EL (cell line): ENCODE data around the gene DHX30.
A peak's percentile ranks its signal among the peaks of the same experiment; 100 is the strongest.
"Not testable (repeated sequence)": the region's sequence is repeated elsewhere in the genome, so short reads cannot be mapped to it uniquely, and the experiment has no call there.

Experiments used
- DNase-seq: peaks from one replicate; pipeline ENCODE4 v3.0.0-alpha.2; 2016

Gene DHX30

DNA sequence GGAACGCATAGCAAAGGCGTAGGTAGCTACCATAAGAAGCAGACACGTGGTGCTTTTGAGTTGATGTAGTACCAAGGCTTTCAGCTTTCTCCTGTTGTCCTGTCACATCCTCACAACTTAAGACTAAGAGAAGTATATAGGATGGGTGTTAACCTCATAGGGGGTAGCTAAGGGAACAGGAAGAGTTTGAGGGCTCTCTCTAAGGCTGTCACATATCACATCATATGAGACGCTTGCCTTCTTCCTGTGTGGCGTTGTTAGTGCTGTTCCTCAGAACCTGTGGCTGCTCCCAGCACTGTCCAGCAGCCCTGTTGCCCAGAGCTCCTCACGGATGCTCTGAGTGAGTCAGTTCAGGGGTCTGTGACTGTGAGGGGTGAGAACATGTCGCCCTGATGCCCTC lies 14.7 kb downstream of the DHX30 start:
- no peak for DNase-seq

DNA sequence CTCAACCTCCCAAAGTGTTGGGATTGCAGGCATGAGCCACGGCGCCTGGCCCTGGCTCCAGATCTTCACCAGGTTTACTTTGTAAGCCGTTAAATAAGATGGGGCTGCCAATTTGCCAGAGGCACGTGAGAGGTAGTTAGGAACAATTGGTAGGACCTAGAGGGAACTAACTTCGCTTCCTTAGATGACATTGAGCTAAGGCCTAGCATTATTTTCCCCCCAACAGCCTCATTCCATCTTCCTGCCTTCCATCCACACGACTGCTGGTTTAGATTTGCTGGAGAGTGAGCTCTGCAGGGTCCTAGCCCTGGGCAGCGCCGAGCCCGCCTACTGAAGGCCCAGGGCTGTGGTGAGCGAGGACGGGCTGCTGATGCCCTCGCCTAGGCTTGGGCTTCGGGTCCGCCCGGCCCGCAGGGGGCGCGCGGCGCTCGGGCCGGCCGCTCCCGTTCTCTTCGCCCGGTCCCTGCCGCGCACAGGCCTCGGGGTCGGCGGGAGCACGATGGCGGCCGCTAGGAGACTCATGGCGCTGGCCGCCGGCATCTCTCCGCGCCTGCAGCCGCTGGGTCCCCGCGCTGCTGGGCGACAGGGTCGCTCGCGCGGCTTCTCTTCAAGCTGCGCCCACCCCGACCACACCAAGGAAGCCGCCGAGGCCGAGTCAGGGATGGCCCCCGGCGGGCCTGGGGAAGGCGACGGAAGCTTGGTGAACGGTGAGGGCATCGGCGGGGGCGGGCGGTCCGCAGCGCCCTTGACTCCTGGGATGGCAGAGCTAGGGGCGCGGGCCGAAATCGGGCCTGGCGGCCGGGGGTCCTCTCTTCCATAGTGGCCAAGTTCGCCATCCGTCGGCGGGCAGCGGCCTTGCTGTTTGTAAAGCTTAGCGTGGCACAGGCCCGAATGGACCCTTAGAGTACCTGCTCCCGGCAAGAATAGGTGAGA lies 21.9 kb downstream of the DHX30 start:
- DNase-seq = peak; percentile 87

DNA sequence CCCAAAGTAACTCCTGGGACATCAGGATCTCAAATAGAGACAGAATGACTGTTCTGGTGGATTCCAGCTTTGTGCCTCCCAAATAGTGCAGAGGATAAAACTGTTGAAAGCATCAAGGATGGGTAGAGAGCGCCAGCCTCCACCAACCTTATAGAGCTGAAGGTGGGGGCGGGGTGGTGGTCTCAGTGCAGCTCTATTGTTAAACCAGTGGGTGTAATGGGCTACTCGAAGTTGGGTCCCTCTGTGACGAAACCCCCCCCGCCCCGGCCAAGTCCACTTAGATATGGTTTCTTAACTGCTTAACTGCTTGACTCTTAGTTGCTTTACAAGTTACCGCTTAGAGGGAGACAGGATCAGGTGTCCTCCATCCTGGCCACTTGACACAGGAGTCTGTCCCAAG lies 22.7 kb downstream of the DHX30 start:
- no peak for DNase-seq

DNA sequence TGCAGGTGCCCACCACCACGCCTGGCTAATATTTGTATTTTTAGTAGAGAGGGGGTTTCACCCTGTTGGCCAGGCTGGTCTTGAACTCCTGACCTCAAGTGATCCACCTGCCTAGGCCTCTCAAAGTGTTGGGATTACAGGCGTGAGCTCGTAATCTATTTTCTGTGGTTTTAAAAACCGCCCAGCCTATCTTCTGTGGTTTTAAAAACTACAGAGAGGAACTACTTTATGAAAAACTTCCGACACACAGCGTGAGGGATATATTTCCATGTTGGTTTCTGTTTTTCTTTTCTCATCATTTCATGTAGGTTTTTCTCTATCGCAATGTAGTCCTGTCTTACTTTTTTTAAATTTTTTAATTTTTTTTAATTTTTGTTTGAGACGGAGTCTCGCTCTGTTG lies 26.5 kb downstream of the DHX30 start:
- DNase-seq = not testable (repeated sequence)

DNA sequence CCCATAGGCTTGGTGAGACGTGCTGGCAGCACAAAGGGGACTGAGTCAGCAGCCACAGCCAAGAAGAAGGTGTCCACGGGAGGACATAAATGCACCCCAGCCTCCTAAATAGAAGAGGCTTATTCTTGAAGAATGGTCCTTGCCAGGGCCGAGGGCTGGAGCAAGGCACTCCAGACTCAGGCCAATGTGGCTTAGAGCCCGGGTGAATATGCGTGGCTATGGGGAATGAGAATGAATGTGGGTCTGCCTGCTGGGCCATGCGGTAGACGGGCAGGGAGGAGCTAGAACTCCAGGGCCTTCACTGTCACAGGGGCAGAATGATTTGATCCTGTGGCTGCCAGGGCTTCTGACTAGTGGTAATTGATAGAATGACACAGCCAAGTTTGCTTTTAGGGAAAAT lies 34.0 kb downstream of the DHX30 start:
- DNase-seq = no peak

DNA sequence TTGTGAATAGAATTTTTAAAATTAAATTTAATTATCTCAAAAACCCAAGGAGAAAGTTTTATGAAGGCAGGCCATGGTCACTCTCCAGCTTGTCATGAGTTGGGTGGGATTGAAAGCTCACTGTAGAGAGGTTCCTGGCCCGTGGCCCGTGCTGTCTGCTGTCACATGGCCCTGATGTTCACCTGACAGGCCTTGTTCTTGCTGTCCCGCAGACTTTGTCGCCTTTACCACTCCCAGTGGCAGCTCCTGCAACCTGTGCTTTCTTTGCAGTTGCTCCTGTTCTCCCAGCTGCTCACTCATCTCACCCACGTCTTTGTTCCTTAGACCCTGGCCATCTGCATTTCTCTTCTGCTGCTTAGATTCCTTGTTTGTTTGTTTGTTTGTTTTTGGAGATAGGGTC lies 35.6 kb downstream of the DHX30 start:
- no peak for DNase-seq

DNA sequence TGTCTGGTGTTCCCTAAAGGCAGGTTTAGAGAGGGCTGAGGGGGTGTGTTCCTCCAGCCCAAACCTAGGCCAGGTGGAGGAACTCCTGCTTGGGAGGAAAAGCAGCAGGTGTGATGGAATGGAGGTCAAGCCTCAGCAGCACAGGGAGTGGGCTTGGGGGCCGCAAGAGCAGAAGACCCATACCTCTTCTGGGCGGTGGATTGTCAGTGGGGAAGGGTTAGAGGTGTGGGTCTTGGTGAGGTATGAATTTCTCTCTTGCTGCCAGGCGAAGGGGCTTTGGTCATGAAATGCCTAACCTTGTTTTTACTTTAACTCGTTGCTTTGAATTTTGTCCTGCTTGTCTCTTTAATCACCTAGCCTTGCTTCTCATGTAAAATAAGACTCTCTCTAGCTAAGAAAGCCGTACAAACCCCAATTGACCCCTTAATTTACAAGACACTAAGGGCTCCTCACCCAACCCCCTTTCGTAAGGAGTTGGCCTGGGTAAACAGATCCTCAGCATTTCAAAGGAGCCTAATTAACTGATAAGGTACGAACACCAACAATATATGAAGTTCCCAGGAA lies 38.9 kb downstream of the DHX30 start:
- DNase-seq = no peak

DNA sequence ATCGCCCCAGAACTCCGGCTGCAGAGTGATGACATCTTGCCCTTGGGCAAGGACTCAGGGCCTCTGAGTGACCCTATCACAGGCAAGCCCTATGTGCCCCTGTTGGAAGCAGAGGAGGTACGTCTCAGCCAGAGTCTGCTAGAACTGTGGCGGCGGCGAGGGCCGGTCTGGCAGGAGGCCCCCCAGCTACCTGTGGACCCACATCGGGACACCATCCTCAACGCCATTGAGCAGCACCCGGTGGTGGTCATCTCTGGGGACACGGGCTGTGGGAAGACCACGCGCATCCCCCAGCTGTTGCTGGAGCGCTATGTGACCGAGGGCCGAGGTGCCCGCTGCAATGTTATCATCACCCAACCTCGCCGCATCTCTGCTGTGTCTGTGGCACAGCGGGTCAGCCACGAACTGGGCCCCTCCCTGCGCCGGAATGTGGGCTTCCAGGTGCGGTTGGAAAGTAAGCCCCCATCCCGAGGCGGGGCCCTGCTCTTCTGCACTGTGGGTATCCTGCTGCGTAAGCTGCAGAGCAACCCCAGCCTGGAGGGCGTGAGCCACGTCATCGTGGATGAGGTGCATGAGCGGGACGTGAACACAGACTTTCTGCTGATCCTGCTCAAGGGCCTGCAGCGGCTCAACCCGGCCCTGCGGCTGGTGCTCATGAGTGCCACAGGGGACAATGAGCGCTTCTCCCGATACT lies 43.4 kb downstream of the DHX30 start:
- DNase-seq = no peak

DNA sequence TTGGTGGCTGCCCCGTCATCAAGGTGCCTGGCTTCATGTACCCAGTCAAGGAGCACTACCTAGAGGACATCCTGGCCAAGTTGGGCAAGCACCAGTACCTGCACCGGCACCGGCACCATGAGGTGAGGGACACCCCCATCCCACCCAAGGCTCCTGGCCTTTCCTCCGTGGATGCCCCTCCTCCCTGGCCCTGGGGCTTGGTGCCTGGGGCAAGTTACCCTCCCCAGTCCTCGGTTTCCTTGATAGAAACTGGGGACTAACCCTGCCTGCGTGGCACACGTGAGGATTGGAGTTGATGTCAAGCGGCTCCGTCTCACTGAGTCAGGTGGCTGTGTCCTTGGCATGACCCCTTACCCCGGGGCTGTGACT lies 43.9 kb downstream of the DHX30 start:
- DNase-seq = no peak

DNA sequence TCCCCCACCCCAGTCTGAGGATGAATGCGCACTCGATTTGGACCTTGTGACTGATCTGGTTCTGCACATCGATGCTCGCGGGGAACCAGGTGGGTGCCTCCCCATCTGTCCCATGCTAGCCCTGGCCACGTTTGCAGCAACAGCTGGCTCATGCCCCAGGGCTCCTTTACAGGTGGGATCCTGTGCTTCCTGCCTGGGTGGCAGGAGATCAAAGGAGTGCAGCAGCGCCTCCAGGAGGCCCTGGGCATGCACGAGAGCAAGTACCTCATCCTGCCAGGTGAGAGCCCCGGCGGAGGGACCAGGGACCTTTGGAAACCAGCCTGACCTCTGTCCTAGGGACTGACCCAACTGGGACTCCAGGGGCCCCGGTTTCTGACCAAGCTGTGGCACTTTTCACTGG lies 44.3 kb downstream of the DHX30 start:
- DNase-seq = no peak

DNA sequence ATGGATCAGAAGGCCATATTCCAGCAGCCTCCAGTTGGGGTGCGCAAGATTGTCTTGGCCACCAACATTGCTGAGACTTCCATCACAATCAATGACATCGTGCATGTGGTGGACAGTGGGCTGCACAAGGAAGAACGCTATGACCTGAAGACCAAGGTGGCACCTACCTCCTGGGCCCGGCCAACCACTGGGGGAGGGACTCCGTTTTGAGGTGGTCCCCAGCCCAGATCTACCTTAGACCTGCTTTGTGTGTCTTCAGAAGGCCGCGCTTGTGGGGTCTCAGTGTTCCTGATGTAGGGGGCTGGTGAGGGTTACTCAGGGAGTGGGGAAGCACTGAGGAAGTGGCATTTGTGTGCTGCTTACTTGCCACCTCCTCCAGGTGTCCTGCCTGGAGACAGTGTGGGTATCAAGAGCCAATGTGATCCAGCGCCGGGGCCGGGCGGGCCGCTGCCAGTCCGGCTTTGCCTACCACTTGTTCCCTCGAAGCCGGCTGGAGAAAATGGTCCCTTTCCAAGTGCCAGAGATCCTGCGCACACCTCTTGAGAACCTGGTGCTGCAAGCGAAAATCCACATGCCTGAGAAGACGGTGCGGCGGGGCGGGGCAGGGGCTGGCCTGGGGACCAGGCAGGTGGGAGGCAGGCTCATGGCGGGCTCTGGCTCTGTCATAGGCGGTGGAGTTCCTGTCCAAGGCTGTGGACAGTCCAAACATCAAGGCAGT lies 45.0 kb downstream of the DHX30 start:
- DNase-seq = no peak

DNA sequence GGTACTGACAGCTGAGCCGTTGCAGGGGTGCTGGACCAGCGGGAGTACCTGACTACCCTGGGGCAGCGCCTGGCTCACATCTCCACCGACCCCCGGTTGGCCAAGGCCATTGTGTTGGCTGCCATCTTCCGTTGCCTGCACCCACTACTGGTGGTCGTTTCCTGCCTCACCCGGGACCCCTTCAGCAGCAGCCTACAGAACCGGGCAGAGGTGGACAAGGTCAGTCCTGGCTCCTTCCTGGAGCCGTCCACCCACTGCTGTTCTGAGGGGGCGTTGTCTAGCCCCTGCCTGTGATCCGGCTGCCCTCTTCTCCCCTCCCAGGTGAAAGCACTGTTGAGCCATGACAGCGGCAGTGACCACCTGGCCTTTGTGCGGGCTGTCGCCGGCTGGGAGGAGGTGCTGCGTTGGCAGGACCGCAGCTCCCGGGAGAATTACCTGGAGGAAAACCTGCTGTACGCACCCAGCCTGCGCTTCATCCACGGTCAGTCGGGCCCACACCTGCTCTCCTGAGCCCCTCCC lies 45.7 kb downstream of the DHX30 start:
- DNase-seq = no peak

DNA sequence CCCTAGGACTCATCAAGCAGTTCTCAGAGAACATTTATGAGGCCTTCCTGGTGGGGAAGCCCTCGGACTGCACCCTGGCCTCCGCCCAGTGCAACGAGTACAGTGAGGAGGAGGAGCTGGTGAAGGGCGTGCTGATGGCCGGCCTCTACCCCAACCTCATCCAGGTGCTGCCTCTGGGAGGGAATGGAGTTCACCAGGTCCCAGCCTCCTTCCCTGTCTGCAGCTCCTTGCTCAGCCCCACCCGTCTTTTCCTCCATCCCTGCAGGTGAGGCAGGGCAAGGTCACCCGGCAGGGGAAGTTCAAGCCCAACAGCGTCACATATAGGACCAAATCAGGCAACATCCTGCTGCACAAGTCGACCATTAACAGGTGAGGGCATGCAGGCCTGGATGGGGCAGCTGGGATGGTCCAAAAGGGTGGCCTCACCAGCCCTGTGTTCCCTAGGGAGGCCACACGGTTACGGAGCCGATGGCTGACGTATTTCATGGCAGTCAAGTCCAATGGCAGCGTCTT lies 46.3 kb downstream of the DHX30 start:
- no peak for DNase-seq

DNA sequence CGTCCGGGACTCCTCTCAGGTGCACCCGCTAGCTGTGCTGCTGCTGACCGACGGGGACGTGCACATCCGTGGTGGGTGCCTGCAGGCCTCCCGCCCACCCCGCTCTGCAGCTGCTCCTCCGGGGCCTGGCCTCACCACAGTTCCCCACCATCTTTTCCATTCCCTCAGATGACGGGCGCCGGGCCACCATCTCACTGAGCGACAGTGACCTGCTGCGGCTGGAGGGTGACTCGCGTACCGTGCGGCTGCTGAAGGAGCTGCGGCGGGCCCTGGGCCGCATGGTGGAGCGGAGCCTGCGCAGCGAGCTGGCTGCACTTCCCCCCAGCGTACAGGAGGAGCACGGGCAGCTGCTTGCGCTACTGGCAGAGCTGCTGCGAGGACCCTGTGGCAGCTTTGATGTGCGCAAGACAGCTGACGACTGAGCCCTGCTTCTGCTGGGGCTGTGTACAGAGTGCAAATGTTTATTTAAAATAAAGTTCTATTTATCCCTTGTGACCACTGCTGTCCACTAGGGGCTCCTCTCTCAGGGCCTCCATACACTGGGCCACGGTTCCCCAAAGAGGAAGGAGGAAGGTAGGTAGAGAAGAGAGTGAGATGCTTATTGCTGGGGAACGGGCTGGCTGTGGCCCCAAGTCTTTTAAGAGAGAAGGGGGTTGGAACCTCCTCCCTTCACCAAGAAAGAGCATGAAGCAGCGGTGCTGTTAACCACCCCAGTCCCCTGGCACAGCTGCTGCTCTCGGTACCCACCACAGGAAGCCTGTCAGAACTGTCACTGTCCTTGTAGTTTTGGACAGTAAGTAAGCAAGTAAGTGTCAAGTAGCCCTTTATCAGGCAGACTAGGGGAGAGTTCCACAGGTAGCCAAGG lies 47.0 kb downstream of the DHX30 start:
- peak; percentile 45 for DNase-seq

DNA sequence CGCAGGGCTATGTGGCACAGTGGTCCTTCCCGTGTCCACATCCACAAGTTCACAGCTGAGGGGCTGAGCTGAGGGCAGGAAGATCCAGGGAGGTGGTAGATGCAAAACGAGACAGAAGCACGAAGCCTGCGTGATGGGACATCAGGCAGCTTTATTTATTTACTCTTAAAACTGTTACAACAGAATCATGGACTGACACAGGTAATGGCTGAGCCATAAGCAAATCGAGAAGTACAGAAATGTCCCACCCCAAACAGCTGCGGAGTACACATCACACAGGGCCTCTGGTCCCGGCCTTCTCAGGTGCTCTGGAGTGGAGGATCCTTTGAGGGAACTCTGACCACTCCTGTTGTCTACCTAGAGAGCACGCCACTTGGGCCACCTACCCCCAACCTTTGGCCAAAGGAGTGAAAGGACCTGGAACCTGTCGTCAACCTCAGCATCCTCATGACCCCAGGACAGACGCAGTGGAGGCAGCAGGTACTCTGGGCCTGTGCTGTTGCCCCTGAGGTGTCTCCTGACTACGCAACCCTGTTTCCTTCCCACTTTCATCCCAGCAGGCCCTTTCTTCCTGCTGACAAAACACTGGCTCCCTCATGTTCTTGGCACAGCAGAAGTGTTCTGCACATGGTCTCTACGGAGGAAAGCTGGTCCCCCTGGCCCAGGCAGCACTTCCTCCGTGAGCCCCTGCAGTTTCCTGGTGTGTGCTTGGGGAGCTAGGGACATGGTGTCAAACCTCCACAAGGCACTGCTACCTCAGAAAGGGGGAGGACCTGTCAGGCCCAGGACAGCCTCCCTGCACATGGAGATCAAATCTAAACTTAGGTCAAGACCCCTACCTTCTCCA lies 47.8 kb downstream of the DHX30 start:
- DNase-seq = no peak

DNA sequence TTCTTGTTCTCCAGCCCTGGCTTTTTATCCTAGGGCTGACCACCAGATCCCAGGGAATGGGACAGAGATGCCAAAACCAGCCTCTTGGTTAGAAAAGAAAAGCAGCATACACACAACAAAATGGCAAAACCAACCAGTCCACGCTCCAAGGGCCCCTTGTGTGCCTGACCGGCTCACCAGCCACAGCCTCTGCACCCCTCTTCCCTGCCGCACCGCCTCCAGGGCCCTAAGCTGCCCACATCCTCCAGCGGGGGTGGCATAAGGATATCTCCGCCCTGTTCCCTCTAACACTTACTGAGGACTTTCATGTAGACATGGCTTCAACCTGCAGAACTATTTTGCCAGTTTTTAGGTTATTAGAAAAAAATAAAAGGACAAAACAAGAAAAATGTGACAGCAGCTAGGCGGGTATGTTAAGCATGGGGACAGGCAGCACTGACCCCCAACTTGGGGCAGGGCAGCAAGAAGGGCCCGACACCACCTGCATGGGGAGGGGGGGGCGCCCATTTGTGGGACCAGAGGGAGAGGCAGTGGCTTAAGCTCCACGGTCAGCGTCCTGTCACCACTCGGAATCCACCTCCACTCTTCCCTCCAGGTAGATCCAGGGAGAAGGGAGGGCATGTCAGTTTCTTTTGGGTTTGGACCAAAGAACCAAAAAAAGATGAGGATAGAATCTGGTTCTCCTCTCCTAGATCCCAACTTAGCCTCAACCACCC lies 49.1 kb downstream of the DHX30 start:
- no peak for DNase-seq

DNA sequence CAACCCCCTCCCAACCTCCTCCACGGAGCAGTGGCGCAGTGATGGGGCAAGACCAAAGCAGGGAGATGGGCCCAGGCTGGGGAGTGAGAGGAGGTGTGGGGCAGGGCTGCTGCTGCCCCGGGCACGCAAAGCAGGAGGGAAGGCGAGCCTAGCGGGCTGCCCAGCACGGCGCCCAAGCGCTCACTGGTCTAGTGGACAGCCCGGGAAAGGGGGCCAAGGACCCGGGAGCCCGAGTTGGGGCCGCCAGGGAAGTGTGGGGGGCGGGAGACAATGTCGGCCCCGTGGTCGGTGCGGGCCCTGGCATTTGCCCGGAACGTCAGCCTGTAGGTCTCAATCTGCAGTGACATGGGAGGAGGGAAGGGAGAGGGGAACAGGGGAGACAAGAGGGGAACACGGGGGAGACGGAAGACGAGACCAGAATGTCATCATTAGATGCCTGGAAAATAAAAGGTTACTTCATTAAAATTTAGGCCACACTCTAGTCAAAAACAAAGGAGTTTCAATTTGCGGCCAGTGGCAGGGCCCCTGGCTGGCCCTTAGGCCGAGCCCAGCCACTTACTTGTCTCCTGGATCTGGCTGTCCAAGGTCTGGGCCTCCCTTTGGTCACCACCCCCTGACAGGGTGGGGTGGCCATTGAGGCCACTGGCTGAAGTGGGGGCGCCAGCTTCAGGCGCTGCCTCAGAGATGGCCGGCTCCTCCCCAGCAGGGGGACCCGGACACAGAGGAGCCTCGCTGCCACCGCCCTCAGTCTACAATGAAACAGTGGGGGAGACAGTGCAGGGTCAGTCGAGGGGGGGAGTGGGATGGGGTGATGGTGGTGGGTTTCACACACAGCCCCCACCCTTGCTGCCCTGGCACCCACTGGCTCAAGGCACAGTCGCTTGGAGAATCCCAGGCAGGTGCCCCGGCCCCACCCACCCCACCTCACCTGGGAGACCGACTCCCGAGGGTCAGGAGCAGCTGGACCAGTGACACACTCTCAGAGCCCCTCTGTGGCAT lies 50.0 kb downstream of the DHX30 start:
- DNase-seq = no peak

DNA sequence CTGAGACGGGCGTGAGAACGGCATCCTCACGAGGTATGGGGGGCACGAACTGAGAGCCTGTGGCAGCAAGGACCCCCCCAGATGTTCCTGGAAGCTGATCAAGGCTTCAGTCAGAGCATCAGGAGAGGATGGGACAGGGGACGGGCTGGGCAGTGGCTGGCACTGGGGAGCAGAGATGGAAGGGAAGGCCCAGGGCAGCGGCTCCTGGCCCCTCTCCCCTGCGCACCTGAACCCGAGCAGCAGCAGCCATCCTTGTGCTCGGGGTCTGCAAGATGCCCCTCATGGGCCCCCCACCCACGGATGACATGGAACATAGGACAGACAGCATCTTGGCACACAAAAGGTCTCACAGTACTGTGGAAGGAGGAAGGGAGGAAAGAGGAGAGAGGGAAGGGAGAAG lies 51.3 kb downstream of the DHX30 start:
- DNase-seq = no peak
